HepG2 (cell line): Measurements from ENCODE around the gene LLGL2. TPM values are rescaled to one million over a fixed set of nuclear protein-coding genes. Genes with fewer than 3 reads are reported as not detected.

Source experiments
- ATAD3A ChIP-seq: sonication (generic); formaldehyde crosslinking; IDR thresholded peaks from 2 replicates; pipeline ENCODE4 v1.4.0; 2020; ENCODE audit warnings: missing genetic modification reagents
- CHCHD3 ChIP-seq: sonication (generic); formaldehyde crosslinking; IDR thresholded peaks from 2 replicates; pipeline ENCODE4 v1.8.0; 2022; ENCODE audit warnings: mild to moderate bottlenecking, missing genetic modification reagents, moderate library complexity
- FOXO1 ChIP-seq: sonication (generic); formaldehyde crosslinking; IDR thresholded peaks from 2 replicates; pipeline ENCODE4 v1.4.0; 2020; ENCODE audit warnings: missing genetic modification reagents
- GZF1 ChIP-seq: sonication (generic); formaldehyde crosslinking; IDR thresholded peaks from 2 replicates; pipeline ENCODE4 v1.5.1; 2020; ENCODE audit warnings: mild to moderate bottlenecking, missing genetic modification reagents
- KLF16 ChIP-seq, 2 experiments: sonication (generic) in 1 of 2; formaldehyde crosslinking in 1 of 2; IDR thresholded peaks; 2 replicates each; pipeline versions ENCODE4 v1.6.1 to v1.8.0; 2016 to 2023; ENCODE audit warnings: missing genetic modification reagents in 2 of 2, missing compliant biosample characterization in 1 of 2
- MIXL1 ChIP-seq: IDR thresholded peaks from 2 replicates; pipeline ENCODE4 v1.6.1; 2016
- NR1H2 ChIP-seq: sonication (generic); formaldehyde crosslinking; IDR thresholded peaks from 2 replicates; pipeline ENCODE4 v1.8.1; 2022; ENCODE audit warnings: low read depth, missing genetic modification reagents, borderline replicate concordance
- NR2F6 ChIP-seq, 2 experiments: IDR thresholded peaks; 2 replicates each; pipeline ENCODE4 v1.6.1; 2016; ENCODE audit warnings: antibody characterized with exemption in 1 of 2, mild to moderate bottlenecking in 1 of 2
- RCOR2 ChIP-seq: IDR thresholded peaks from 2 replicates; pipeline ENCODE4 v1.6.1; 2016; ENCODE audit warnings: missing biosample characterization, missing genetic modification reagents
- RFXANK ChIP-seq: IDR thresholded peaks from 2 replicates; pipeline ENCODE4 v1.6.1; 2016
- TBX3 ChIP-seq: fragments of 450-650 bp; IDR thresholded peaks from 2 replicates; pipeline ENCODE4 v1.6.1; 2017; ENCODE audit warnings: antibody characterized with exemption, mild to moderate bottlenecking, inconsistent platforms, borderline replicate concordance
- TGIF2 ChIP-seq: IDR thresholded peaks from 2 replicates; pipeline ENCODE4 v1.6.1; 2016; ENCODE audit warnings: control low read depth, missing compliant biosample characterization
- TRAFD1 ChIP-seq: sonication (generic); formaldehyde crosslinking; IDR thresholded peaks from 2 replicates; pipeline ENCODE4 v1.5.1; 2020; ENCODE audit warnings: missing genetic modification reagents, mild to moderate bottlenecking, borderline replicate concordance
- ZBTB39 ChIP-seq: sonication (generic); formaldehyde crosslinking; IDR thresholded peaks from 2 replicates; pipeline ENCODE4 v1.5.0; 2020; ENCODE audit warnings: missing genetic modification reagents
- ZNF414 ChIP-seq: sonication (generic); formaldehyde crosslinking; IDR thresholded peaks from 2 replicates; pipeline ENCODE4 v1.5.0; 2020; ENCODE audit warnings: missing genetic modification reagents
- ZNF496 ChIP-seq: sonication (generic); formaldehyde crosslinking; IDR thresholded peaks from 2 replicates; pipeline ENCODE4 v1.8.1; 2023; ENCODE audit warnings: mild to moderate bottlenecking, moderate library complexity, missing genetic modification reagents; ENCODE audit not compliant: insufficient replicate concordance
- ZNF639 ChIP-seq: conservative IDR thresholded peaks from 2 replicates; pipeline ENCODE4 v1.6.1; 2018; ENCODE audit warnings: missing genetic modification reagents
- ZNF891 ChIP-seq: sonication (generic); formaldehyde crosslinking; IDR thresholded peaks from 2 replicates; pipeline ENCODE4 v1.5.0; 2020; ENCODE audit warnings: mild to moderate bottlenecking, missing genetic modification reagents
- polyA plus RNA-seq, 8 experiments: library from polyadenylated mRNA; depleted of rRNA in 3 of 8; stranded (reverse) in 7 of 8; unstranded in 1 of 8; fragments of >200 nt; fragmentation: Illumina TruSeq in 4 of 8; extraction: Trizol in 4 of 8; gene quantifications; 2 replicates each; pipeline versions ENCODE4 v1.2.1 to v1.2.3, GENCODE V29; 2011 to 2016; ENCODE audit warnings: low read depth in 4 of 8, missing spikeins in 1 of 8, mixed read lengths in 1 of 8; ENCODE audit not compliant: insufficient read depth in 1 of 8
- total RNA-seq, 5 experiments: library from RNA; depleted of rRNA; stranded (reverse); fragments of >200 nt; fragmentation: Illumina TruSeq; extraction: Trizol; gene quantifications; 2 replicates each; pipeline ENCODE4 v1.2.3, GENCODE V29; 2016; ENCODE audit warnings: low read depth in 1 of 5
- TF ChIP-seq, protein P1 (sequence below): sonication (generic); formaldehyde crosslinking; IDR thresholded peaks from 2 replicates; pipeline ENCODE4 v1.5.1; 2020; ENCODE audit warnings: missing genetic modification reagents, mild to moderate bottlenecking, borderline replicate concordance

Gene LLGL2
- total and polyA plus RNA-seq, 2 of the 13 experiments (the other 11 are each of a cell fraction or from before 2014, with no cell fraction given), result 83.0 to 86.7 TPM

DNA sequence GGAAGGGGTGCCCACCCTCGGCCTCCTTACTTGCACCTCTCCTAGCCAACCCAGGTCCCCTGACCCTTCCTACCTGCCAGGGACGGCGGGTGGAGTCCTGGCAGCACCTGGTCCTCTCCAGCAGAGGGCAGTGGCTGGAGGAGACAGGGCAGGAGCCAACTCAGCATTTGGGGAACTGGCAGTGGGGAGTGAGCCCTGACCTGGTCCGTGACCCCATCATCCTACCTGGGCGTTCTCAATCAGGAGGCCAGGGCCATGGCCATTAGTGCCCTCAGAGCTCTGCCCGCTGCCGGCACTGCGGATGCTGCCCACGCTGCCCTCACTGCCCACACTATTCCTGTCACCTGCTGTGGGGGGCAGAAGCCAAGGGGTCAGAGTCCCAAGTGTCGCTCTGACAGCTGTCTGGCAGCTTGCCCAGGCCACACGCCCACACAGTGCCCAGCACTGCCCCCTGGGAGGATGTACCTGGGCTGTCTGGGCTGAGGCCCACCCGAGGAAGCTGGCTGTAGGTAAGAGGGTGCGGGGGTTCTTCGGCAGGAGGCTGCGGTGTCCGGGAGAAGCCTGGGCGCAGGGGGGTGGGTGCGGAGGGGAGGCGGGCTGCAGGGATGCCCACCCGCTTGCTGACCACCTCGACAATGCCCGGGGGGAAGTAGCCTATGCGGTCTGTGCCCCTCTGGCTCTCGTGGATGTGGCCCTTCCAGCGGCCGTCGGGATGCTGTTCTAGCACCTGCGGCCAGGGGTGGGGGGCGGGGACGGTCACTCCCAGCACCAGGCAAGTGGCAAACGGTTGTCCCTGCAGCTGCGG is 20.9 kb upstream of the LLGL2 start (continued):
- 0 out of 4 replicates have a peak, but pooled peaks of 1 of the 2 experiments have one; percentile 31 for TF ChIP-seq KLF16 (CRISPR knock-in tag; IDR thresholded peaks at IDR 0.05)
- TF ChIP-seq ZNF891 (CRISPR knock-in tag), result no peak
- no peak for TF ChIP-seq ZNF496 (CRISPR knock-in tag)
- no peak; the same call in 1 of the 2 replicates for TF ChIP-seq NR2F6 (IDR thresholded peaks at IDR 0.05)
- TF ChIP-seq NR2F6 (CRISPR knock-in tag; IDR thresholded peaks at IDR 0.05), result peak; percentile 61; the same call in 1 of the 2 replicates
- no peak for TF ChIP-seq MIXL1 (CRISPR knock-in tag)
- TF ChIP-seq, protein P1, sequence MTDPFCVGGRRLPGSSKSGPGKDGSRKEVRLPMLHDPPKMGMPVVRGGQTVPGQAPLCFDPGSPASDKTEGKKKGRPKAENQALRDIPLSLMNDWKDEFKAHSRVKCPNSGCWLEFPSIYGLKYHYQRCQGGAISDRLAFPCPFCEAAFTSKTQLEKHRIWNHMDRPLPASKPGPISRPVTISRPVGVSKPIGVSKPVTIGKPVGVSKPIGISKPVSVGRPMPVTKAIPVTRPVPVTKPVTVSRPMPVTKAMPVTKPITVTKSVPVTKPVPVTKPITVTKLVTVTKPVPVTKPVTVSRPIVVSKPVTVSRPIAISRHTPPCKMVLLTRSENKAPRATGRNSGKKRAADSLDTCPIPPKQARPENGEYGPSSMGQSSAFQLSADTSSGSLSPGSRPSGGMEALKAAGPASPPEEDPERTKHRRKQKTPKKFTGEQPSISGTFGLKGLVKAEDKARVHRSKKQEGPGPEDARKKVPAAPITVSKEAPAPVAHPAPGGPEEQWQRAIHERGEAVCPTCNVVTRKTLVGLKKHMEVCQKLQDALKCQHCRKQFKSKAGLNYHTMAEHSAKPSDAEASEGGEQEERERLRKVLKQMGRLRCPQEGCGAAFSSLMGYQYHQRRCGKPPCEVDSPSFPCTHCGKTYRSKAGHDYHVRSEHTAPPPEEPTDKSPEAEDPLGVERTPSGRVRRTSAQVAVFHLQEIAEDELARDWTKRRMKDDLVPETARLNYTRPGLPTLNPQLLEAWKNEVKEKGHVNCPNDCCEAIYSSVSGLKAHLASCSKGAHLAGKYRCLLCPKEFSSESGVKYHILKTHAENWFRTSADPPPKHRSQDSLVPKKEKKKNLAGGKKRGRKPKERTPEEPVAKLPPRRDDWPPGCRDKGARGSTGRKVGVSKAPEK (CRISPR knock-in tag), result no peak
- no peak for TF ChIP-seq TGIF2 (CRISPR knock-in tag)
- TF ChIP-seq RFXANK (CRISPR knock-in tag), result no peak
- peak; percentile 43; the same call in 1 of the 2 replicates for TF ChIP-seq TBX3
- 0 out of 2 replicates have a peak, but pooled peaks have one; percentile 11 for TF ChIP-seq CHCHD3 (CRISPR knock-in tag)
- TF ChIP-seq GZF1 (CRISPR knock-in tag), result no peak
- no peak for TF ChIP-seq FOXO1 (CRISPR knock-in tag)
- TF ChIP-seq ZNF639, result 0 out of 2 replicates have a peak, but pooled peaks have one; percentile 27
- TF ChIP-seq TRAFD1 (CRISPR knock-in tag), result no peak
- TF ChIP-seq NR1H2 (CRISPR knock-in tag), result no peak
- TF ChIP-seq RCOR2 (CRISPR knock-in tag), result no peak
- TF ChIP-seq ZNF414 (CRISPR knock-in tag), result 0 out of 2 replicates have a peak, but pooled peaks have one; percentile 35
- no peak for TF ChIP-seq ATAD3A (CRISPR knock-in tag)
- no peak for TF ChIP-seq ZBTB39 (CRISPR knock-in tag)
